NCI-H748 treated with DMSO at 0.1 percent for 48 hours (cell line): Measurements from ENCODE around the gene C1QB.

Source experiments
- DNase-seq: peaks from one replicate; lab custom pipeline; 2025; lab: John Stamatoyannopoulos, UW

The C1QB gene

GRCh38 chr1:22633697-22634463 lies 19.2 kb upstream of the C1QB start:
- no peak for DNase-seq

DNA sequence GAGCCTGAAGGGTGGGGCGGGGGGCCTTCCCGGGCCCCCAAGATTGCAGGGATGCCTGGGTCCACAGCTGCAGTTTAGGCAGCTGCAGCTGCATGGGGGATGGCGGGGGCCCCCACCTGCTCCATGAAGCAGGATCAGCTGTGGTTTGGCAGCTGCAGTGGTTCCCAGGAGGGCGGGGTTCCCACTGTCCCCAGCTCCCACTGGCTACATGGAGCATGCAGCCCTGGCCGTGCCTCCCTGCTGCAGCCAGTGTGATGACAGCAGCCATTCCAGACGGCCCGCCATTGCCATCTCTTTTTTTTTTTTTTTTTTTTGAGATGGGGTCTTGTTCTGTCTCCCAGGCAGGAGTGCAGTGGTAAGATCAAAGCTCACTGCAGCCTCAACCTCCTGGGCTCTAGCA lies 17.6 kb upstream of the C1QB start:
- DNase-seq, result no peak

GRCh38 chr1:22636353-22636752 lies 16.7 kb upstream of the C1QB start, which contains the start of gene C1QA:
TSS of gene C1QA (plus strand) at chr1:22636628. CDS start at chr1:22637617, 989 bp downstream.
- no peak for DNase-seq

- DNase-seq, result no peak
These were observed 16.1 kb upstream of the C1QB start for GRCh38 chr1:22636927-22637326.

GRCh38 chr1:22637907-22638445 lies 15.1 kb upstream of the C1QB start:
- no peak for DNase-seq

DNA sequence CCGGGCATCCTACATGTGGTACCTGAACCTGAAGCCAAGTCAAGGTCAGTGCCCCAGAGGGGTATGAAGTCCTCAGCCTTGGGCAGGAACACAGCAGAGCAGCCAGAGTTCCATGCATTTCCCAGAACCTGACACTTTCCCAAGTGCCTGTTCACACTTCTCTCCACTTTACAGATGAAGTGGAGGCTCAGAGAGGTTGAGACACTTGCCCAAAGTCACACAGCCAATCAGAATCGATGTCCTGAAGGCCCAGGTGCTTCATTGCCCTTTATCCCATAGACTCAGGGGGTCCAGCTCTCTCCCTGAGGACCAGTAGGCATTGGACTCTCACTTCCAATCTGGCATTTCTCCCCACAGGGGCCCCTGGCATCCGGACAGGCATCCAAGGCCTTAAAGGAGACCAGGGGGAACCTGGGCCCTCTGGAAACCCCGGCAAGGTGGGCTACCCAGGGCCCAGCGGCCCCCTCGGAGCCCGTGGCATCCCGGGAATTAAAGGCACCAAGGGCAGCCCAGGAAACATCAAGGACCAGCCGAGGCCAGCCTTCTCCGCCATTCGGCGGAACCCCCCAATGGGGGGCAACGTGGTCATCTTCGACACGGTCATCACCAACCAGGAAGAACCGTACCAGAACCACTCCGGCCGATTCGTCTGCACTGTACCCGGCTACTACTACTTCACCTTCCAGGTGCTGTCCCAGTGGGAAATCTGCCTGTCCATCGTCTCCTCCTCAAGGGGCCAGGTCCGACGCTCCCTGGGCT lies 14.4 kb upstream of the C1QB start:
- DNase-seq, result no peak

- no peak for DNase-seq
These were observed 13.8 kb upstream of the C1QB start for GRCh38 chr1:22639286-22639685.

DNA sequence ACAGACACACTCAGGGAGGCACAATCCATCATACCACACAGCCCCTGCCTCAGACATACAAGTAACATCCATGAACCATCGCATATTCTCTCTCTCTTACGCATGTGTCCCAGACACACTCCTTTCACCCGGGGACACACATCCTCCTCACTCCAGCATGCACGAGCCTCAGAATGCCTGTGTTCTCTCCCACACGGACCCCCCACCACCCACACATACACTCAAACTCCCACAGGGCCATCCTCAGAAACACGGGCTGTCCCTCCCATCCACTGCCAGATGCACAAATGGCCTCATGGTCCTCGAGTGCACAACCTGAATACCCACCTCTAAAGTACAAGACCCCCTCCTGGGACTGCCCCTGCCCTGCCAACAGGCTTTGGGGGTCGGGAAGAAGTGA lies 11.8 kb upstream of the C1QB start:
- no peak for DNase-seq

DNA sequence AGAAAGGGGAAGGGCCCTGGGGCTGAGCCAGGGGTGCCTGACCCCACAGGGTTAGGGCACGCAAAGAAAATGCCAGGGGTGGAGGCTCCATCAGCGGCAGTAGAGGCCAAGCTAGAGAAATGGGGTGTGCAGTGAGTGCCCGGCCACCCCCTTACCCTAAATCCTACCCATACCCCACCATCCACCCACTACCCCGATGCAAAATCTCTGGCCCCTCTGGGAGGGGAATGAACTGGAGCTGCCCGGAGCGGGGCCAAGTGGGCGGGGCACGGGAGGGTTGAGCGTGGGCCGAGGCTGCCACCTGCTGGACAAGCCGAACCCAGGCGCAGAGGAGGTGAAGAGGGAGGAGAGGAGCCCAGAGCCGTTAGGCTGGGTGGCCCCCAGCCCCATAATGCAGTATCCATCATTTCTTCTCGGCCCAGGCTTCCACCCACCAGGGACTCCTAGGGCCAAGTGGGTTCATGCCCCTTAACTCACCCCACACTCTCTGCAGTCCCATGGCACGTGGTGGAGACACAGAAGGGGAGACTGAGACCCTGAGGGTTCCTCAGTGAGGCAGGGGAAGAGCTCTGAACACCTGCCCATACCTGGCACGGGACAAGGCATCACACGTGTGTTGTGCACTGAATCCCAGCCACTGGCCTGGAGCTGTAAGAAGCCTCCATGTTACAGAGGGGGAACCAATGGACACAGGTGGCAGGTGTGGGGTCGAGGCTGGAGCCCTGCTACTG lies 11.0 kb upstream of the C1QB start:
- DNase-seq, result peak; percentile 13

DNA sequence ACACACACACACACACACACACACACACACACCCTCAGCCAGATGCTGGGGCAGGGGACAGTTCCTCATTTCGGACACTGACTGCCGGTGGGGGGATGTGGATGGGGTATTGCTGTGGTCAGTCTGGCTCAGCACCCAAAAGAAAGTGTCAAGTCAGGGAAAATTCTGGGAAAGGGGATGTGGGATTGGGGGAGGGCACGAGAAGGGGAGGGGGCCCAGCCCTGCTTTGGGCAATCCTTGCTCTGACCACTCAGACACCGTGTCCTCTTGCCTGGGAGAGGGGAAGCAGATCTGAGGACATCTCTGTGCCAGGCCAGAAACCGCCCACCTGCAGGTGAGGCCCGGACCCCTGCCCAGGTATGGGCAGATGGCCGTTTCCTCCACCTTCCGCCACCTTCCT lies 9.7 kb upstream of the C1QB start, which contains the start of gene C1QC:
C1QC (plus strand) TSS at position 253 of the 400 bp plus-strand sequence. CDS start 391 bp downstream, outside the sequence.
- no peak for DNase-seq

DNA sequence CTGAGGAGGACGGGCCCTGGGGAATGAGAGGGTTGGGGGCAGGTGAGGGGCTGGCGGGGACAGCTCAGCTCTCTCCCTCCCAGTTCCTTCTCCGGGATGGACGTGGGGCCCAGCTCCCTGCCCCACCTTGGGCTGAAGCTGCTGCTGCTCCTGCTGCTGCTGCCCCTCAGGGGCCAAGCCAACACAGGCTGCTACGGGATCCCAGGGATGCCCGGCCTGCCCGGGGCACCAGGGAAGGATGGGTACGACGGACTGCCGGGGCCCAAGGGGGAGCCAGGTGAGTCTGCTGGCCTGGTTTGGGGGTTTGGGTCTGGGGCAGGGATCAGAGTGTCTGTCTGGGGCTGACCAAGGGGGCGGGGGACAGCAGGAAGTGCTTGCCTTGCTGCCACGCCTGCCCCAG lies 9.1 kb upstream of the C1QB start:
- DNase-seq, result no peak

DNA sequence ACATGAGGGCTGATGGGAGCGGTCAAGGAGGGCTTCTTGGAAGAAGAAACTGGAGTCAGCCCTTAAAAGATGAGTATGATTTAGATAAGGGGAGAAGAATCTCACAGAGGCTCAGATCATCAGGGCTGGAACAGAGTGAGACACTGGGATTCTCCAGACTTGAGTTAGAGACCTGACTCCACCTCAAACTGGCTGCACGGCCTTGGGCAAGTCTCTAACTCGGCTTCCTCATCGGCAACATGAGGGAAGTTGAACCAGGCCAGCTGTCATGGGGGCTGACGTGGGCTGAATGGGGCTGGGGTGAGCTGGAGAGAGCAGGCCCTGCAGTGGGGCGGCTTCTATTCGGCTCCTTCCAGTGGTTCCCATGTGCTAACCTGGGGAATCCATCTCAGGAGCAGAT lies 7.1 kb upstream of the C1QB start:
- no peak for DNase-seq

DNA sequence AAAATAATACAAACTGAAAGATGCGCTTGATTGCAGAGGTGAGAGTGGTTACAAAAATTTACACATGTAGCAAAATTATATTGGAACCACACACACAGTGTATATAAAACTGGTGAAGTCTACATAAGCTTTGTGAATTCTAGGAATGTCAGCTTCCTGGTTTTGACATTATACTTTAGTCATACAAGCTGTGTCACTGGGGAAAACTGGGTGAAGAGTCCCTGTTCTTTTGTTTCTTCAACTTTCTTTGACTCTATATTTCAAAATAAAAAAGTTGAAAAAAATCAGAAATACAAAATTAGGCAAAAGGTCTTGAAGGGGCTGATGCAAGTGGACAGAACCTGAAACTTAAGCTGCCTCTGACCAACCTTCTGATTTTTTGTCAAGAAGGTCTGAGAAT lies 6.7 kb upstream of the C1QB start:
- no peak for DNase-seq

GRCh38 chr1:22650089-22650693 lies 2.8 kb upstream of the C1QB start:
- no peak for DNase-seq

- no peak for DNase-seq
These were observed 837 bp upstream of the C1QB start for GRCh38 chr1:22651941-22652856.

DNA sequence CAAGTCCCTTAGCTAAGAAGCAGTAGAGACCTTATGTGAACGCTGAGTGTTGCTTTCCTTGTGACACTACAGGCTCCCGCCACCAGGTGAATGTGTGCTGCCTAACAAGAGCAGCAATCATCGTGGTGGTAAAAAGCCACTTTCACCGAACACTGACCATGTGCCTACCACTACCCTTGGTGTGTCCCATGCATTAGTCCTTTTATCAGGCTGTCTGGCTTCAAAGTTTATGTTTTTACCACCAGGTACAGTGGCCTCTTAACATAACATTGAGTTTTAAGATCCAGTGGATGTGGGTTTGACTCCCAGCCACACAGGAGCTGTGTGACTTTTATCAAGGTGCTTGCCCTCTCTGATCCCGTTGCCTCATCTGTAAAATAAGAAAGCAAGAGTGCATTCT lies 1.7 kb downstream of the C1QB start:
- DNase-seq, result no peak

- no peak for DNase-seq
These were observed 5.5 kb downstream of the C1QB start for GRCh38 chr1:22658385-22659163.

- DNase-seq, result no peak
These were observed 7.7 kb downstream of the C1QB start for GRCh38 chr1:22660716-22661241.

DNA sequence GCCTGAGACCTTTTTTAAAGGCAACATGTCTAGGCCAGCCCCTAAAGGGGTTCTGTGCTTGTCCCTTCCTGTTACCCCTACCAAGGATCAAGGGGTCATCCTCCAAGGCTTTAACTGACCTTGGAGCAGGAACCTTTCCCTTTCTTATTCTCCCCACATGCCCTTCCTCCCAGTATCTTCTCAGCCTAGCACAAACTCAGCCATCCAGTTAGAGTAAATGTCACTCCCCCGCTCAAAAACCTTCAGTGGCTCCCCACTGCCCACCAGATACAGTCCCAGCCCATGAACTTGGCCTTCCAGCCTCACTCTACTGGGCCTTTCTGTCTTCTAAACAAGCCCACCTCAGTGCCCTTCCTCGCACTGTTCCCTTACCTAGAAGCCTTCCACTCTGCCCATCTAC lies 8.8 kb downstream of the C1QB start:
- DNase-seq, result no peak

- no peak for DNase-seq
These were observed 9.3 kb downstream of the C1QB start for GRCh38 chr1:22662318-22662717.
